Prostate gland (tissue), 2 donors: ENCODE data around the gene MEGF8.

Source experiments
- CTCF ChIP-seq, 4 experiments: fragments of 200-600 bp in 2 of 4; fragments of 450-650 bp in 2 of 4; sonication (generic) in 2 of 4; IDR thresholded peaks; 1 replicate in 3 of 4; 2 replicates in 1 of 4; pipeline ENCODE4 v1.5.1; 2016 to 2019; ENCODE audit warnings: antibody characterized with exemption in 4 of 4, mild to moderate bottlenecking in 2 of 4, moderate library complexity in 2 of 4
- POLR2A ChIP-seq: fragments of 450-650 bp; IDR thresholded peaks from one replicate; pipeline ENCODE4 v1.6.1; 2016; ENCODE audit warnings: antibody characterized with exemption, mild to moderate bottlenecking

- TF ChIP-seq CTCF (IDR thresholded peaks at IDR 0.05) (no peak), POLR2A (no peak)
Measured at GRCh38 chr19:42375415-42376176, 50.2 kb downstream of the MEGF8 start.
